ENCODE data around the gene FARP1. TPM values are rescaled to one million over a fixed set of nuclear protein-coding genes. Genes with fewer than 3 reads are reported as not detected.

FARP1 gene
- total and polyA plus RNA-seq, 2 of the 13 experiments (the other 11 are each of a cell fraction or from before 2014, with no cell fraction given): 70.6 to 126 TPM

DNA sequence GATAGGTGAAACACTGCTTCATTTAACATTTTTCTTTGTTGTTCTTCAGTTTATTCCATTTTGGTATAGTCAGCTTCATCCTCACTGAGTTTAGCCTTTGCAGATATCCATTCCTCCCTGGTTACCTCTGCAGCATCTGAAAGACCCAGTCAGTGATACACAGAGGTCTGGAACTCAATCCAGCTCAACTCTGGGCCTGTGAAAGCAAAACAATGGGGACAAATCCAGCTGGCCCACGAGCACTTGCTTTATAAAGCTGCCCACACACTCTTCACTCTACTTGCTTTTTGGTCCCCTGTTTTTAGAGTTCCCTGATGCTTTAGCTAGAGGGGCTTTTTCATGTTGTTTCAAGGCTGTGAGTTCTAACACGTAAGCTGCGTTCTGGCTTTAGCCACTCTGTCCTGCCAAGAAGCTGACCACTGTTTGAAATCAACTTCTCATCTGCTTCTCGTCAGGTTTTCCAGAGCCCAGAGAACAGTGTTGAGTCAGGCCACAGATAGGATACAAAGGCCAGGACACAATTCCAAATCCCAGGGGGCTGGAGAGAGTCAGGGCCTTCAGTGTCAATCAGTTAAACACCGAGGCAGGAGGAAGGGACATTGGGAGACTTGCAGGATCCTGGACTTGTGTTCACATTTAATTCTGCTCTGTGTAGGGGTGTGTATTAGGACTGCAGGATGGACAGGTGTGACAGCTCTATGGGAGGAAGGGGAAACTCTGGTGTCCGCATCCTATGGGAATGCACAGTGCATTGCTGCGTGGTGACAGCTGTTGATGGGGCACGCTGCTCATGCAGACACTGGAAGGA is 117.7 kb downstream of the FARP1 start (continued):
- TF ChIP-seq, protein P1, sequence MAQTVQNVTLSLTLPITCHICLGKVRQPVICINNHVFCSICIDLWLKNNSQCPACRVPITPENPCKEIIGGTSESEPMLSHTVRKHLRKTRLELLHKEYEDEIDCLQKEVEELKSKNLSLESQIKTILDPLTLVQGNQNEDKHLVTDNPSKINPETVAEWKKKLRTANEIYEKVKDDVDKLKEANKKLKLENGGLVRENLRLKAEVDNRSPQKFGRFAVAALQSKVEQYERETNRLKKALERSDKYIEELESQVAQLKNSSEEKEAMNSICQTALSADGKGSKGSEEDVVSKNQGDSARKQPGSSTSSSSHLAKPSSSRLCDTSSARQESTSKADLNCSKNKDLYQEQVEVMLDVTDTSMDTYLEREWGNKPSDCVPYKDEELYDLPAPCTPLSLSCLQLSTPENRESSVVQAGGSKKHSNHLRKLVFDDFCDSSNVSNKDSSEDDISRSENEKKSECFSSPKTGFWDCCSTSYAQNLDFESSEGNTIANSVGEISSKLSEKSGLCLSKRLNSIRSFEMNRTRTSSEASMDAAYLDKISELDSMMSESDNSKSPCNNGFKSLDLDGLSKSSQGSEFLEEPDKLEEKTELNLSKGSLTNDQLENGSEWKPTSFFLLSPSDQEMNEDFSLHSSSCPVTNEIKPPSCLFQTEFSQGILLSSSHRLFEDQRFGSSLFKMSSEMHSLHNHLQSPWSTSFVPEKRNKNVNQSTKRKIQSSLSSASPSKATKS (CRISPR knock-in tag; IDR thresholded peaks at IDR 0.05): no peak
- no peak for TF ChIP-seq ZNF552 (CRISPR knock-in tag; IDR thresholded peaks at IDR 0.05; ENCODE audit: borderline replicate concordance)
- TF ChIP-seq GATA4 (IDR thresholded peaks at IDR 0.05; ENCODE audit: borderline replicate concordance, low read depth): no peak

DNA sequence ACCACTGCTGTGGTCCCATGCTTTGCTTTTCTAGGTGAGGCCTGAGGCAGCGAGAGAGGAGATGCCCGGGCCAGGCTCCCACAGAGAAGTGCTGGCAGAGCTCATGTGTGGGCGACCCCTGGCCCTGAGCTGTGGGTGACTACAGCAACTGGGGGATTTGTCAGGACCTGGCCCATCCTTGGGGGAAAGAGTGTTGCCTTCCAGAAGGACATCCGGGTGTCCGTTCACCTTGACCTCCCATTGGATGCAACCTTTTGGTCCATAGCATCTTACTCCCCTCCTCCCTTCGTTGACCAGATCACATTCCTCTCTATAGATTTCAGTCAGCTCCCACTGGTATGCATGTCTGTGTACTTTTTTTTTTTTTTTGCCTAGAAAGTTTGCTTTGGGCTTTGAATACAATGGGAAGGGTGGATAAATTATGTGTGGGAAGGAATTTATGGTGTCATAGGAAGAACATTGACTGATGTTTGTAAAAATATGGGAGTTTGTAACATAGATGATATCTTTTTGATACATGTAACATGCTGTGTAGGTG is 118.3 kb downstream of the FARP1 start:
- no TSS peak for BruUV-seq (replicated peaks)
- peaks cover 27% of the 10 kb centered on the region for H4K20me1 ChIP-seq (ENCODE audit: insufficient read depth, low read length)
- peaks cover 93% of the 10 kb centered on the region for H3K4me1 ChIP-seq (ENCODE audit: insufficient read depth, low read length)
- intact Hi-C loops (cut with micrococcal nuclease; ENCODE audit: unreplicated experiment): loop anchor here (10.0 kb wide), 1 partner anchor 236 kb away; no protein-coding TSS in a partner anchor
- H3K27ac ChIP-seq (ENCODE audit: extremely low read length, insufficient read depth, low read length): peak overlapping the region; percentile 4
- in situ Hi-C loops (cut with HindIII; ENCODE audit: extremely low pct_ligation_motif_present, low pct_unique_long_range_greater_than_20kb): no loop called here
- peaks cover 84% of the 10 kb centered on the region for H3K79me2 ChIP-seq (ENCODE audit: insufficient read depth, low read length)
- H3K9ac ChIP-seq (ENCODE audit: insufficient read depth, low read depth, low read length): no peak overlapping the region
- no peak overlapping the region for H3K4me3 ChIP-seq (replicated peaks in 1 of 3; ENCODE audit: insufficient read depth in 1 of 3, low read depth in 2 of 3, low read length in 3 of 3)
- FAIRE-seq (no peak), ATAC-seq (peak; percentile 33), DNase-seq (ENCODE audit: low spot score) (peak; percentile 46)
- ChIA-PET POLR2A (interaction anchor here (0.7 to 2.3 kb wide), 2 partner anchors 15 to 320 kb away, joined by 3 to 10 read pairs; no protein-coding TSS in a partner anchor), CTCF (ENCODE audit: low intra/inter-chr PET ratio, low total read pairs) (no interaction called here)
- H2AFZ ChIP-seq (ENCODE audit: low read length): no peak overlapping the region
- no peaks in the 10 kb centered on the region for H3K9me3 ChIP-seq (ENCODE audit: low read length)
- H3K27me3 ChIP-seq (ENCODE audit: control insufficient read depth in 1 of 2, insufficient read depth in 2 of 2, low read length in 2 of 2): no peaks in the 10 kb centered on the region
- peaks cover 2 to 10% of the 10 kb centered on the region in 2 experiments; a peak in 3 of 5 replicates for H3K36me3 ChIP-seq (replicated peaks in 1 of 2; ENCODE audit: control insufficient read depth in 1 of 2, insufficient read depth in 2 of 2, low read length in 2 of 2)
- no peak overlapping the region for H3K4me2 ChIP-seq (ENCODE audit: low read depth, low read length)
- WGBS (ENCODE audit: low lambda C conversion rate): 60% methylated on average over 3 of the region's 6 CpGs
- TF ChIP-seq, protein P2, sequence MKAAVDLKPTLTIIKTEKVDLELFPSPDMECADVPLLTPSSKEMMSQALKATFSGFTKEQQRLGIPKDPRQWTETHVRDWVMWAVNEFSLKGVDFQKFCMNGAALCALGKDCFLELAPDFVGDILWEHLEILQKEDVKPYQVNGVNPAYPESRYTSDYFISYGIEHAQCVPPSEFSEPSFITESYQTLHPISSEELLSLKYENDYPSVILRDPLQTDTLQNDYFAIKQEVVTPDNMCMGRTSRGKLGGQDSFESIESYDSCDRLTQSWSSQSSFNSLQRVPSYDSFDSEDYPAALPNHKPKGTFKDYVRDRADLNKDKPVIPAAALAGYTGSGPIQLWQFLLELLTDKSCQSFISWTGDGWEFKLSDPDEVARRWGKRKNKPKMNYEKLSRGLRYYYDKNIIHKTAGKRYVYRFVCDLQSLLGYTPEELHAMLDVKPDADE (CRISPR knock-in tag; IDR thresholded peaks at IDR 0.05): no peak
- TF ChIP-seq ZNF615 (CRISPR knock-in tag; IDR thresholded peaks at IDR 0.05; ENCODE audit: borderline replicate concordance): no peak
- no peak for TF ChIP-seq SMAD9 (CRISPR knock-in tag; IDR thresholded peaks at IDR 0.05)
- TF ChIP-seq ELF4 (CRISPR knock-in tag; IDR thresholded peaks at IDR 0.05; ENCODE audit: borderline replicate concordance): no peak
- TF ChIP-seq EED (CRISPR knock-in tag; IDR thresholded peaks at IDR 0.05): no peak
- no peak for TF ChIP-seq TBP (CRISPR knock-in tag; IDR thresholded peaks at IDR 0.05)
- no peak for TF ChIP-seq ZNF710 (CRISPR knock-in tag; IDR thresholded peaks at IDR 0.05; ENCODE audit: borderline replicate concordance)
- TF ChIP-seq, protein P3, sequence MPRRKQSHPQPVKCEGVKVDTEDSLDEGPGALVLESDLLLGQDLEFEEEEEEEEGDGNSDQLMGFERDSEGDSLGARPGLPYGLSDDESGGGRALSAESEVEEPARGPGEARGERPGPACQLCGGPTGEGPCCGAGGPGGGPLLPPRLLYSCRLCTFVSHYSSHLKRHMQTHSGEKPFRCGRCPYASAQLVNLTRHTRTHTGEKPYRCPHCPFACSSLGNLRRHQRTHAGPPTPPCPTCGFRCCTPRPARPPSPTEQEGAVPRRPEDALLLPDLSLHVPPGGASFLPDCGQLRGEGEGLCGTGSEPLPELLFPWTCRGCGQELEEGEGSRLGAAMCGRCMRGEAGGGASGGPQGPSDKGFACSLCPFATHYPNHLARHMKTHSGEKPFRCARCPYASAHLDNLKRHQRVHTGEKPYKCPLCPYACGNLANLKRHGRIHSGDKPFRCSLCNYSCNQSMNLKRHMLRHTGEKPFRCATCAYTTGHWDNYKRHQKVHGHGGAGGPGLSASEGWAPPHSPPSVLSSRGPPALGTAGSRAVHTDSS (CRISPR knock-in tag; conservative IDR thresholded peaks at IDR 0.05): no peak

Data from HepG2 (cell line).